ENCODE results near the gene ZNF845.
"Not testable (repeated sequence)": the region's sequence is repeated elsewhere in the genome, so short reads cannot be mapped to it uniquely, and the experiment has no call there.

Gene ZNF845

DNA sequence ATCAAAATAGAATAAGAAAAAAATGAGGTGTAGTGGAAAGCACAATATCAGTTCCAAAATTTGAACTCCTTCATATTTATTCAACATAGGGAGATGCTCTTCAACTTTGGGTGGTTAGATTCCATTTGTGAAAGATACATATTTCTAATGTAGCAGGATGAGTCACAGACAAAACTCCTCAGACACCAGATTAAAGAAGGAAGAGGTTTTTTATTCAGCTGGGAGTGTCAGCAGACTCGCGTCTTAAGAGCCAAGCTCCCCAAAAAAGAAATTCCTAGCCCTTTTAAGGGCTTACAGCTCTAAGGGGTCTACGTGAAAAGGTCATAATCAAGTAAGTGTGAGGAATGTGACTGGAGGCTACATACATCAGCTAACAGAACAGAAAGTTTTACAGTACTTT is 54.6 kb downstream of the ZNF845 start:
- DNase-seq = no peak

DNA sequence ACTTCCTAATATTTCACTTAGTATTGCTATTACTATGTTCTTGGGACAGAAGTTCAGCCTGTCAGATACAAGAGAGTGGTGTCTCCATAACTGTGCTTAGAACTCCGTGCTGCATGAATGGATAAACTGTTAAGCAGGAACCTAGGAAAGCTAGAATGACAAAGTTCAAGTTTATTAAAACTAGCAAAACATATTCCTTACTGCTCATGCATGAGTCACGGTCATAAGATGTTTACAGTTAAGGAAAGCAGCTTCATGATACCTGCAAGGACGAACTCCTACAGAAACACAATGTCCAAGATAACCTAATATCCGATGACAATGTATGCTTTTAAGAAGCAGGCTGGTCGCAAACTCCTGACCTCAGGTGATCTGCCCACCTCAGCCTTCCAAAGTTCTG is 55.4 kb downstream of the ZNF845 start:
- no peak for DNase-seq

DNA sequence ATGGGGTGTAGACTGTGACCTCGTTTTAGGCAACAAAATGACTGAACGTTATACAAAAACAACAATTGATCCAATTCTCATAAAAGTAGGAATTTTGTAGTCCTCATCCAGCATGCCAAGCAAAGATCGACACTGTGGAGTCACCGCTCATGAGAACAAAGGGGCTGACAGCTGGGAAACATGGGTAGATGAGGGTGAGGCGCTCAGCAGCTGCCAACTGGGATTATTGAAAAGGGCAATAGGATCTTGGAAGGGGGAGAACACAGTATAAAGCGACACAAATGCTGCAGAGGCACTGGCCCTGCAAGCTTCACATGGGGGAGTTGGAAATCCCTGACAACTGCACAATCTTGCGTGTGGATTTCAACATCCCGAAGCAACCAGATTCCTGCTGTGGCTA is 56.0 kb downstream of the ZNF845 start:
- no peak for DNase-seq

DNA sequence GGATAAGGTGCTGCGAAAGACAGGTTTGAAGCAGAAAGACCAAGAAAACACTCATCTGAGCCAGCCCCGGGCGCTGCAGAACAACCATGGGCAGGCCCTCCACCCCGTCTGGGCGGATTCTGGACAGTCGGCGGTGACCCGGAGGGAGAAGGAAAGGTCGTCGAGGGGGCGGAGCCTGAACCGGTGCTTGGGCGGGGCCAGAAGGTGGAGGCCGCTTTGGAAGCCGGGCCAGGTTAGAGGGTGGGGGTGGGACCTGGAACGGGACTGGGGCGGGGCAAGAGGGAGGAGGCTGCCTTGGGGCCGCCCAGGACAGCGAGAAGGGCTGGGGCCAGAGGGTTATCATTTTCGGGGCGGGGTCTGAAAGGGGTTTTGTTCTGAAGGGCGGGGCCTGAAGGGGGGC is 56.4 kb downstream of the ZNF845 start:
- no peak for DNase-seq

DNA sequence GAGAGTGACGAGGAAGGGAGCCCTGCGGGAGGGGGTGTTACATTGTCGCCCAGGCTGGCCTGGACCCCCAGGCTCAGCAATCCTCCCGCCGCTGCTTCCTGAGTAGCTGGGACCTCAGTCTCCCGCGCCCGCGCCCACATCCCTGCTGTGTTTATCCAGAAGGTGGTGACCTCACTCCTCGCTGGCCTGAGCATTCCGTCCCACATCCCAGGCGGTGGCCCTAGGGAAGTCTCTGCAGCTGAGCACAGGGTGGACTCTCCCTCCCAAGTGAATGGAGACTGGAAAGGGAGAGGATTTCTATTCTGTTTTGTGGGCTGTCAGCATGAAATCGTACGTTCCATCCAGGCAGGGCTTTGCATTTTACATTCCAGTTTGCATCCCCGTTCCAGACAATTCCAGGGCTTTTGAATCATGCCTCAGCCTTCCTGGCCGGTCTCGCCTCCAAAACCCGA is 61.0 kb downstream of the ZNF845 start:
- DNase-seq = no peak

DNA sequence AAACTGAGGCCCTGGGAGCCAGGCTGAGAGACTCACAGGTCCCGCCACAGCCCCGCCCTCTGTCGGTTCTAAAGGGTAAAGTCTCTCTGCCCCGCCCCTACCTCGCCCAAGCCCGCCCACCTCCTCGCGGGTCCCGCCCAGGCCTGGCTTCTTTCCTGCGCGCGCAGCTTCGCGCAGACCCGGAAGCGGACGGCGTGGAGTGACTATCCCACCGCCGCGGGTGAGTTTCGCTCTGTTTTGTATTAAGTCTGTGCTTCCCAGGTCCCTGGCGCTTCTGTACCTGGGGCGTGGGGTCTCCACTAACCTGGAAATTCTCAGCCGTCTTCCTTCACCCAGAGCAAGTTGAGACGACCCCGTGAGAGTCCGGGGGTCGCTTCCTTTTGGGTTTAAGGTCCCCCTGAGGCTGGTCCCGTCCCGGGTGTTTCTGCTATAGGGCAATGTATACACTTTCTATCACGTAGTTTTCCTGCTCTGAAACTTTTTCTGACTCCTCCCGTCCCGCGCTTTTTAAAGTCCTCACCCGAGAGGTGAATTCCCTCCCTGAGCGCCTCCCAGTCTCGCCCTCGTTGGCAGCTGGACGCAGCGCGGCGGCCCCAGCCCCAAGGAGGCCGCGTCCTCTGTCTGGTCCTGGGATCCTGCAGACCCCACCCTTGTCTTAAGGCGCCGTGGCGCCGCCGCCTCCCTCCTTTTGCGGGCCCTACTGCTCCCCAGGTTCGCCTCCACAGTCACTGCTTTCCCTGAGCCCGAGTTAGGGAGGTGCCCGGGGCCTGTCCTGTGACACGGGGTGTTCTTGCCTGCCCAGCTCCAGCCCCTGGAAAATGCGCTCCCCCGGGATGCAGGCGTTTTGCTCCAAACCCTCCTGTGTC is 61.7 kb downstream of the ZNF845 start, which contains the start of gene ZNF765:
Gene ZNF765 (plus strand): TSS at position 176 of the 866 bp plus-strand sequence. CDS start 2,867 bp downstream, outside the sequence.
- peak; percentile 95 for DNase-seq

DNA sequence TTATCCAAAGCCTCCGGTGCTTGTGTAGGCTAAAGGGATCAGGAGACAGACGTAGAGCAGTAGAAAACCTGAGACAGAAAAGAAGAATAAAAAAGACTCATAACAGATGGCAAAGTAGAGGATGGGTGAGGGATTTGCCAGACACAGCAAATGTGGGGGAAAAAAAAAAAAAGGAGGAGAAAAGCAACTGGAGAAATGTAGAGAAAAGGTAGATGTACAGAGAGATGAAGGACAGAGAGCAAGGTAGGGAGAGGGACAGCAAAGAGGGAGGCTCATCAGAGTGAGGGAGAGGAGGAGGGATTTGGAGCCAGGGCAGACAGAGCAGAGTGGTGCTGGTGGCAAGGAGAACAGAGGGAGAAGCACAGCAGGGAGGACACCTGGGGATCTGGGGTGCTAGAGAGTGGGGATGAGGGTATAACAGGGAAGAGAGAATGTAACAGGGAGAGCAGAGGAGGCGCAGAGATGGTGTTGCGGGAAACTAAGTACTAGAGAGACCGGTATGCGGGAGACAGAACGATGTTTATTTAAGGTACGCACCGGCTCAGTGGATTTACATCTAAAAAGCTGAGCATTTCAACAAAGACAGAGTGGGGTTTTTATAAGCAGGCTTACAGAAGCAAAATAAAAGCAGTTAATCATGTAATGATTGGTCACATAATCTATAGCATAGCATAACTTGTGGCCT is 62.4 kb downstream of the ZNF845 start:
- not testable (repeated sequence) for DNase-seq

DNA sequence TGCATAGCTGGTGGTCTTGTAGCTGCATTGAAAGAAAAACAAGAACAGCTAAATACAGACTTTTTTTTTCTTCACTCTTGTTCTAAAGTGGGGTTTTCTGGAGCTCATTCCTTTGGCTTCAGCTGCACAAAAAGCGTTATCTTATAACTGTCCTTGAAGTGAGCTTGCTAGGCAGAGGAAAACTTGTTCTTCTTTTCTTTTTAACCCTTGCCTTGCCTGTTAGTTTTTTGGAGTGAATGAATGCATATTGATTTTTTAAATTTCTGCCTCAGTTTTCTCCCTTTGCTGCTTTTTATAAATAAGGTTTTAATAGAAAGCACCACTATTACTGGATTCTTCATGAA is 62.9 kb downstream of the ZNF845 start:
- DNase-seq = no peak

DNA sequence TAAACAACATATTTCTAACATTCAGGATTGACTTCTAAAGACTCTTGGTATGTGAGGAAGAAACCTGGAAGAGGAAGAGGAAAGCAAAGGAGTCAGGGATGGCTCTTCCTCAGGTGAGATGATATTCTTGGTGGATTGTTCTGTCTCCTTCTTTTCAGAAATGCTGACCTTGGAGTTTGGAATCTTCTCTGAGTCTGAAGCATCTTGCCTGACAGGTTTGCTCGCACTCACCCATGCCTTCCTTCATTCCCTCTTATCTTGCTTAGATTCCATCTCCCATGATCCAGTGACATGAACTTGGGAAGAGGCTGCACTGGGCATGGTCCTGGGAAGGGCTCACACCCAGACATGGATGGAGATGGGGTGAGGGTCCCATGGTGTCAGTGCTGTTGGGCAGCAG is 64.4 kb downstream of the ZNF845 start:
- DNase-seq = not testable (repeated sequence)
